ENCODE data around the gene BCAP31. TPM values are rescaled to one million over a fixed set of nuclear protein-coding genes. Genes with fewer than 3 reads are reported as not detected.
"Not testable (repeated sequence)": the region's sequence is repeated elsewhere in the genome, so short reads cannot be mapped to it uniquely, and the experiment has no call there.

BCAP31 gene
- total RNA-seq, 2 donors from 2014 or later, result 129 to 133 TPM

GRCh38 chrX:153688911-153689590 lies 35.1 kb downstream of the BCAP31 start:
- intact Hi-C loops (cut with DNase I), result no loop called here
- DNase-seq (ENCODE audit: low spot score), result no peak

DNA sequence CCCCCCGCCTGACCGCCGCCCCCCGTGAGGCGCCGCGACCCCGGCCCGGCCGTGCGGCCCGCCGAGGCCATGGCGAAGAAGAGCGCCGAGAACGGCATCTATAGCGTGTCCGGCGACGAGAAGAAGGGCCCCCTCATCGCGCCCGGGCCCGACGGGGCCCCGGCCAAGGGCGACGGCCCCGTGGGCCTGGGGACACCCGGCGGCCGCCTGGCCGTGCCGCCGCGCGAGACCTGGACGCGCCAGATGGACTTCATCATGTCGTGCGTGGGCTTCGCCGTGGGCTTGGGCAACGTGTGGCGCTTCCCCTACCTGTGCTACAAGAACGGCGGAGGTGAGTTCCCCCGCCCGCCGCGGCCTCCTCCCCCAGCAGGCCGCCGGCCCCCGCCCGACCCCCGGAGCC lies 35.7 kb downstream of the BCAP31 start:
- DNase-seq (ENCODE audit: low spot score), result no peak
- intact Hi-C loops (cut with DNase I), result no loop called here

DNA sequence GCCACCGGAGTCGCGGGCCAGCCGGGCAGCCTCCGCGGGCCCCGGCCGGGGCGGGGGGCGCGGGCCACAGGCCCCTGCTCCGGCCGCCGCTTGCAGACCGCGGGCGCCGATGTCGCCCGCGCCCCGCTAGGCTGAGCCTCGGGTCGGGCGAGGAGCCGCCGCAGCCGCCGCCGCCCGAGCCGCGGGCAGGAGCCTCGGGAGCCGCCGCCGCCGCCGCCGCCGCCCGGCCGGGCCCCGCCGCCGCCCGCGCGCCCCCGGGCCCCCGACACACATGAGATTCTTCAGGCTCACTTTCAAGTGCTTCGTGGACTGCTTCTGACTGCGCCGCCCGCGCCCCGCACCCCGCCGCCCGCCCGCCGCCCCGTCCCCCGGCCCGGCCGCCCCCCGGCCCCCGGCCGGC lies 36.1 kb downstream of the BCAP31 start:
- intact Hi-C loops (cut with DNase I), result no loop called here

GRCh38 chrX:153687121-153688039 lies 36.8 kb downstream of the BCAP31 start, which contains the start of gene SLC6A8:
Gene SLC6A8 (plus strand): TSS chrX:153687926. CDS start chrX:153688575, 649 bp downstream.
- DNase-seq (ENCODE audit: low spot score), result no peak
- intact Hi-C loops (cut with DNase I), result no loop called here

More for the DNA sequence above, 36.1 kb downstream of the BCAP31 start:
- no peak for DNase-seq (ENCODE audit: low spot score)

- intact Hi-C loops (cut with DNase I), result no loop called here
- no peak for DNase-seq (ENCODE audit: low spot score)
These were observed 37.5 kb downstream of the BCAP31 start for GRCh38 chrX:153686711-153687110.

DNA sequence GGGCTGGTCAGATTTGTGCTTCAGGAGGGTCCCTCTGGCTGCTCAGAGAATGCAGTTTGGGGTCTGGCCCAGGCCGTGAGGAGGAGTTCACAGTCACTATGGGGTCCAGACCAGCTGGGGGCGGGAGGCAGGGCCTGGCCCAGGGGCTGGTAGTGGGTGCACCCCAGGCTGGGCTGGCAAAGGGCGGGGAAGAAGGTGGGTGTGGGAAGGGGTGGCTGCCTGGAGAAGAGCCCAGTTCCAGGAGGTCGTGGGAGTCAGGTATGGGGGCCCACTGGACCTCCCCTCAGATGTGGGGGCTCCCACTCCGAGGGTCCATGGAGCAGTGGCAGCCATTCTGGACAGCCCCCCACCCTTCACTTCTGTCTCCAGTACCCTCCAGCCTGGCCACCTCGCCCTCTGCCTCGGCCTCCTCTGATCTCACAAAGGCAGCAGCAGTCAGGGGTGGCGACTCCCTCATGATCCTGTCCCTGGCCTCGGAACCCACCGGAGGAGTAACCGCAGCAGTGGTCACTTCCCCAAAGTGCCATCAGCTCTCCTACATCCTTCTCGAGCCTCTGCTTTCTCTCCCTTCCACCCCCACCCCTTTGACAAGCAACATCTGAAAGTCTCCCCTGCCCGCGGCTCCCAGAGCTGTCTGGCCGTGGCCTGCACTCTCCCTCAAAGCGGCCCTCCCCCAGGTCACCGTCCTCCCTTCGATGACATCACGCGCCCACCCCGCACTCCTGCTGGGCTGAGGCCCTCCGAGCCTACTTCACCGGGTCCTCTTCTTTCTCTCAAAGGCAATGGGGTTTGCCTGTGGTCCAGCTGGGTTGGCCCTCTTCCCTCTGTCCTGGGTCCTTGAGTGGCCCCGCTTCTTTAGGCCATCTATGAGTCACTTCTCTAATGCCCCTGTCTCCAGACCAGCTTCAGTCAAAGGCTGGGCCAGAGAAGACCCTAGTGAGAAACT lies 38.2 kb downstream of the BCAP31 start:
- intact Hi-C loops (cut with DNase I), result no loop called here
- DNase-seq (ENCODE audit: low spot score), result peak; percentile 79

- peak; percentile 60 for DNase-seq (ENCODE audit: low spot score)
These were observed 39.0 kb downstream of the BCAP31 start for GRCh38 chrX:153685156-153685536.

DNA sequence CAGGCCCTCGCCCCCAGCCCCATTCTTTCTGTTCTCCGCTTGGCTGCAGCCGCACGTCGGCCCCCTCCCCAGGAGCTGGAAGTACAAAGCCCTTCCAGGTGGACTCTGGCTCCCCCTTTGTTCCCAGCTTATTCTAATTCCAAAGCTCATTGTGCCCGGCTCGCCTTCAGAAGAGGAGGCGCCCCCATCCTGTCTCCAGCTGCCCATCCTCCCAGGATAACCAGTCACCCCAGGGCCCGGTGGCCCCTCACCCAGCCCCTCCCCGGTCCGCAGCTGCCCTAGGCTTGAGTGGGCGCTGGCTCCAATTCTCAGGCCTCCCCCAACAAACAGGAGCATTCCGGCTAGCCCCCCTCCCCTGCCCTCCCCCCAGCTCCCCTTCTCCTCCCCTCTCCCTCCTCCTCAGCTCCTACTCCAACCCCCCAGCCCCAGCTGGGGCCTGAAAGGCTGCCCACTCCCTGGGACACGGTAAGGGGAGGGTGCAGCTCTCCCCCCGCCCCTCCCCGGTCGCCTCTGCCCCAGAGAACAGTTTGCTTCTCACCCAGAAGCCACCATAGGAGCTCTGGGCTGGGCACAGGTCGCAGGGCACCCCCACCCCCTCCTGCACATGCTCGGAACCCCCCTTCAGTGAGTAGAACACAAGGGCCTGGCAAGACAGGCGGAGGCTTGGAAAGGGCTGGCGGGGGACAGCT lies 39.6 kb downstream of the BCAP31 start:
- intact Hi-C loops (cut with DNase I), result no loop called here
- DNase-seq (ENCODE audit: low spot score), result peak; percentile 75

More at GRCh38 chrX:153685156-153685536, 39.0 kb downstream of the BCAP31 start:
- intact Hi-C loops (cut with DNase I), result no loop called here

DNA sequence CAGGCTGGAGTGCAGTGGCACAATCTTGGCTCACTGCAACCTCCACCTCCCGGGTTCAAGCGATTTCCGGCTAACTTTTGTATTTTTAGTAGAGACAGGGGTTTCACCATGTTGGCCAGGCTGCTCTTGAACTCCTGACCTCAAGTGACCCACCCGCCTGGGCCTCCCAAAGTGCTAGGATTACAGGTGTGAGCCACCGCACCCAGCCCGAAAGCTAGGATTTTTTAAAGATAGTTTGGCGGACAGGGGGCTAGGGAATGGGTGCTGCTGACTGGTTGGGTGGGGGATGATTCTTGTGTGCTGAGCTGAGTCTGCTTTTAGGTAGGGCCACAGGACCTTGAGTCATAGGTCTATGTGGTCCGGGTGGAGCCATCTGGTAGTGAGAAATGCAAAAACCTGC lies 40.7 kb downstream of the BCAP31 start:
- intact Hi-C loops (cut with DNase I); DNase-seq (ENCODE audit: low spot score): not testable (repeated sequence)

GRCh38 chrX:153681175-153681574 lies 43.0 kb downstream of the BCAP31 start:
- peak; percentile 62 for DNase-seq (ENCODE audit: low spot score)
- intact Hi-C loops (cut with DNase I), result no loop called here

DNA sequence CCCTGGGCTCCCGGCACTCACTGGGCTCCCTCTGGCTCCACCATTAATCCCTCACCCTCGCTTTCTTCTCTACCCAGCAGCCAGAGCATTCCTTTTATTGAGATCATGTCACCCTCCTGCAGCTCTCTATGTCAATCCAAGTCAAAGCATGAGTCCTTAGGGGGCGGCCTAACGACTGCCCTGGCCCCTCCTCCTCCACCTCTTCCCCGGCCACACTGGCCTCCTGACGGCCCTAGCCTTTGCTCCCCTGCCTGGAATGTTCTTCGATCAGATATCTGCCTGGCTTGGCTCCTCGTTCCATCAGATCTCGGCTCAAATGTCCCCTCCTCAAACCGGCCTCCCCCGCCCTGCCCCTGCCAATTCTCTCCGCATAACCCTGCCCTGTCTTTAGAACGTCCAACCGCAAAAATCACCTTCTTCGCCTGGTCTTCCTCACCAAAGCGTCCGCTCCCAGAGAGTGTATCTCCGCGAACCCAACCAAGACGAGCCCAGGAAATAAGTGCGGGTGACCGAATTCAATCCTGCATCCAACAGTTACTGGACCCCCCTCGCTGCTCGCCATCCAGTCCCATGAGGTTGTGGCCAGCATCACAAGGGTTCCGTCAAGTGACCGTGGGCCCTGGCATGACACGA lies 49.9 kb downstream of the BCAP31 start:
- intact Hi-C loops (cut with DNase I), result no loop called here
- DNase-seq (ENCODE audit: low spot score), result no peak

DNA sequence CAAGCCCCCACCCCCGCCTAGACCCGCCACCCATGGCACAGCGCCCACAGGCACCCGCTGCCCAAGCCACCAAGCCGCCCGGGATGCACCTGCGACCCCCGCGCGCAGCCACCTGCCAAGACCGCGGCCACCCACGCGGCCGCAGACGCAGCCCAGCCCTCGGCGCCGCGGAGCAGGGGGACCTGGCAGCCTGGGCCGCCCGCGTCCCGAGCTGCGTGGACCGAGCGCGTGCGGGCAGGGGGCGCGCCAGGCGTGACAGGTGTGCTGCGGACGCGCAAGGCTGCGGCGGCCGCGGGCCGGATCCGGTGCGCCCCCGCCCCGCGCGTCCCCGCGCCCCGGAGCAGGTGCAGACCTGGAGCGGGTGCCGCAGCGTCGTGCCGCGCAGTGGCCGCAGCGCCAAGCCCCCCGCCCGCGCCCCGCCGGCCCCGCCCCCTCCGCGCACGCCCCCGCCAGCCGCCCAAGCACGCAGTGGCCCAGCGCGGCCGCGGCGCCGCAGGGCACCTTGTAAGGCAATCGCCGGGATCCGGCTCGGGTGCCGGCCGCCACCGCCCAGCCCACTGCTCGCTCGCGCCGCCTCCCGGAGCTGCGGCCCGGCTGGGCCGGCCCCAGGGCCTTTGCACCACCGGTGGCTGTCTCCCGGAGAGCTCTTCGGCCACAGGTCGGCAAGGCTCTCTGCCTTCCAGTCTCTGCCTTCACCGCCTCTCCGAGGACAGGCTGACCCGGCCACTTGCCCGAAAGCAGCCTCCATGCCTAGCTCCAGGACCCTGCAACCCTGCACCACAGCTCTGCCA lies 50.6 kb downstream of the BCAP31 start, which contains the start of gene PNCK:
Gene PNCK (minus strand): TSS at position 386 of the 791 bp plus-strand sequence. CDS start 737 bp downstream, outside the sequence.
- no peak for DNase-seq (ENCODE audit: low spot score)
- intact Hi-C loops (cut with DNase I), result no loop called here

DNA sequence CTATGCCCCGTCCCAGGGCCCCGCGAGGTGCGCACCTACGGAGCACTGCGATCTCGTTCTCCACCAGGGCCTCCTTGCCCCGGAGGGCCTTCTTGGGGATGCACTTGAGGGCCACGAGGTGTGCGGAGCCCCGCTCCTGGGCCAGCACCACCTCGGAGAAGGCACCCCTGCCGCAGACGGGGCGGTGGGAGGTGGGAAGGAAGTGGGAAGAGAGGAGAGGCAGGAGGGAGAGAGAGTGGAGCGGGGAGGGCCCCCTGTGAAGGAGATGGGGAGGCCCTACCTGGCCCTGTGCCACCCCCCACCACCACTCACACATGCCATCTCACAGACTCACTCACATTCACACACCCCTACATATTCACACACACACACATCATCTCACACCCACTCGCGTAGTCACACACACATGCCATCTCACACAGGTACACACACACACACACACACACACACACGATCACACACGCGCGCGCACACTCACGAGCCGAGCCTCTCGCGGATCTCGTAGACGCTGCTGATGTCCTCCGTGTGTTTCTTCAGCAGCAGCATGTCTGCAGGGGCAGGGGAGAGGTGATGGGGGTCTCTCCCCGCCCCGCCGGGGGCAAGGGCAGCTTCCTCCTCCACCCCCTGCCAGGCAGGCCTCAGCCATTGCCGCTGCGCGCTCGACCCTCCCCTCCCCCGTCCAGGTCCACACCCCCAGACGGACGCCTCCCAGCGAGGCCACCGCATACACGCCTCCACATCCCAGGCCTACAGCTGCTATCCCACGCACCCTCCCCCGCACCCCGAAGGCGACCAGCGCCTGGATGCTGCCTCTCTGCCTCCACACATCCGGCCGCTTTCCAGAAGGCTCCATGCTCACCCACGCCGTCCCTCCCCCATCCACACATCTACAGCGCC lies 51.4 kb downstream of the BCAP31 start:
- peak; percentile 75 for DNase-seq (ENCODE audit: low spot score)
- intact Hi-C loops (cut with DNase I), result no loop called here

DNA sequence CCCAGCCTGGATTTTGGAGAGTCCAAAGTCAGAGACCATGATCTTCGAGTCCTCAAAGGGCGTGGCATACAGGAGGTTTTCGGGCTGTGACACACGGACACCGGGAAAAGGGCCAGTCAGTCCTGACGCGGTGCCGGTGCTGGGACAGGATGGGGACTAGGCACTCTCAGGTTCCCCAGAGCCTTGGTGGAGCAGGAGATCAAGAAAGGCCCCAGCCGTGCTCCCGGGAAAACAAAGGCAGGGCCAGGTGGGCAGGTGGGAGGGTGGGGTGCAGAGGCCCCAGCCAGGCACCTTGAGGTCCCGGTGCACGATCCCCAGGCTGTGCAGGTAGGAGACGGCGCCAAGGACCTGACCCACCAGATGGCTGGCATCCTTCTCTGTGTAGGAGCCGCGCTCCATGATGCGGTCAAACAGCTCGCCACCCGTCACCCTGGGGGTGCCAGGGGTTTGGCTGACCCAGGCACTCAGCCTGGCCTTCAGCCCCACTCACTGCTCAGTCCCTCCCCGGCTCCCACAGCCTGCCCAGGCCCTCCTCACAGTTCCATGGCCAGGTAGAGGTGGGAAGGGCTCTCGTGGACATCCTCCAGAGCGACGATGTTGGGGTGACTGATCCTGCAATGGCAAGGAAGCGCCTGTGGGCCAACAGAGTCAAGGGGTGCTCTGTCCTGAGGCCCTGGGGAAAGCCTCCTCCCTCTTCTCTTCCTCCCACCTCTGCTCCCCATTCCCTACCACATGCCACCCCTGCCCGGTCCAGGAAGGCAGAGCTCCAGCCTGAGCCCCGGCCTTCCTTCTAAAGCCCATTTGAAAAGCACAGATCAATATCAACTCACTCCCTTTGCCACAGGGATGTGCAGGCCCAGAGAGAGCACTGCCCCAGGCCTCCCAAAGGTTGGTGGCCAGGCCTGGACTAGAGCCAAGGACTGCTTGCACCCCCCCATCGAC lies 52.3 kb downstream of the BCAP31 start:
- intact Hi-C loops (cut with DNase I), result no loop called here
- DNase-seq (ENCODE audit: low spot score), result peak; percentile 73
